GM23338 (cell line): ENCODE measurements around the gene NRG3. TPM values are rescaled to one million over a fixed set of nuclear protein-coding genes. Genes with fewer than 3 reads are reported as not detected.

Experiments
- CREB1 ChIP-seq: fragments of 250-450 bp; sonication (Bioruptor Pico); IDR thresholded peaks from 2 replicates; pipeline ENCODE4 v1.5.0; 2020; ENCODE audit warnings: low read depth, mild to moderate bottlenecking, moderate library complexity
- EZH2phosphoT487 ChIP-seq: fragments of 200-600 bp; sonication (generic); IDR thresholded peaks from one replicate; pipeline ENCODE4 v1.8.1; 2018; ENCODE audit warnings: antibody characterized with exemption; ENCODE audit not compliant: unreplicated experiment
- POLR2AphosphoS5 ChIP-seq: IDR thresholded peaks from 2 replicates; pipeline ENCODE4 v1.6.1; 2016; ENCODE audit warnings: antibody characterized with exemption, low read depth
- STAT1 ChIP-seq: IDR thresholded peaks from one replicate; pipeline ENCODE4 v1.6.1; 2016; ENCODE audit warnings: antibody characterized with exemption; ENCODE audit not compliant: unreplicated experiment
- polyA plus RNA-seq: library from polyadenylated mRNA; unstranded; fragments of >200 nt; fragmentation: Nextera tagmentation; extraction: Ambion mirVana; gene quantifications from 2 replicates; pipeline ENCODE4 v1.2.1, GENCODE V29; 2016
- total RNA-seq: library from RNA; depleted of rRNA; stranded (reverse); fragments of >200 nt; shearing (Covaris generic); gene quantifications from 2 replicates; pipeline ENCODE4 v1.2.3, GENCODE V29; 2014
- TF ChIP-seq, protein P1 (sequence below): fragments of 250-450 bp; sonication (Bioruptor Pico); IDR thresholded peaks from 2 replicates; pipeline ENCODE4 v1.5.0; 2020; ENCODE audit warnings: mild to moderate bottlenecking, moderate library complexity
- TF ChIP-seq, protein P2 (sequence below): IDR thresholded peaks from 2 replicates; pipeline ENCODE4 v1.6.1; 2016; ENCODE audit warnings: antibody characterized with exemption
- TF ChIP-seq, protein P3 (sequence below): IDR thresholded peaks from one replicate; pipeline ENCODE4 v1.6.1; 2018; ENCODE audit warnings: antibody characterized with exemption; ENCODE audit not compliant: unreplicated experiment

Gene NRG3
- total and polyA plus RNA-seq, 2 experiments from 2014 or later: 1.9 to 3.9 TPM

DNA sequence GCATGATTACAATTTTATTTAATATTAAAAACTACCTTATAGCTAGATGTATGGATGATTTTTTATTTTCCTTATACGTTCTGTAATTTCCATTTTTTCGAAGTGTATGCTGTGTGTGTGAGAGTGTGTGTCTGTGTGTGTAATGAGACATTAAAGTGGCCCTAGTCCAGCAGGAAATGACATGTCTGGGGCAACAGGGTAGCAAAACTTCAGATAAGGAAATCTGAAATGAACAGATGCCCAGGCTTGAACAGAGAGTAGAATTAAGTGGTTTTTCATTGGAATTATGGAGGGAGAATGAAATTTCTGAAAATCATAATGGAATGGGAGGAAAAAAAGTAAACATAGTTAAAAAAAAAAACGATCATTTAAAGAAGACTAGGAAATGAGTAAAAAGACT lies 200.6 kb downstream of the NRG3 start (continued):
- TF ChIP-seq, protein P1, sequence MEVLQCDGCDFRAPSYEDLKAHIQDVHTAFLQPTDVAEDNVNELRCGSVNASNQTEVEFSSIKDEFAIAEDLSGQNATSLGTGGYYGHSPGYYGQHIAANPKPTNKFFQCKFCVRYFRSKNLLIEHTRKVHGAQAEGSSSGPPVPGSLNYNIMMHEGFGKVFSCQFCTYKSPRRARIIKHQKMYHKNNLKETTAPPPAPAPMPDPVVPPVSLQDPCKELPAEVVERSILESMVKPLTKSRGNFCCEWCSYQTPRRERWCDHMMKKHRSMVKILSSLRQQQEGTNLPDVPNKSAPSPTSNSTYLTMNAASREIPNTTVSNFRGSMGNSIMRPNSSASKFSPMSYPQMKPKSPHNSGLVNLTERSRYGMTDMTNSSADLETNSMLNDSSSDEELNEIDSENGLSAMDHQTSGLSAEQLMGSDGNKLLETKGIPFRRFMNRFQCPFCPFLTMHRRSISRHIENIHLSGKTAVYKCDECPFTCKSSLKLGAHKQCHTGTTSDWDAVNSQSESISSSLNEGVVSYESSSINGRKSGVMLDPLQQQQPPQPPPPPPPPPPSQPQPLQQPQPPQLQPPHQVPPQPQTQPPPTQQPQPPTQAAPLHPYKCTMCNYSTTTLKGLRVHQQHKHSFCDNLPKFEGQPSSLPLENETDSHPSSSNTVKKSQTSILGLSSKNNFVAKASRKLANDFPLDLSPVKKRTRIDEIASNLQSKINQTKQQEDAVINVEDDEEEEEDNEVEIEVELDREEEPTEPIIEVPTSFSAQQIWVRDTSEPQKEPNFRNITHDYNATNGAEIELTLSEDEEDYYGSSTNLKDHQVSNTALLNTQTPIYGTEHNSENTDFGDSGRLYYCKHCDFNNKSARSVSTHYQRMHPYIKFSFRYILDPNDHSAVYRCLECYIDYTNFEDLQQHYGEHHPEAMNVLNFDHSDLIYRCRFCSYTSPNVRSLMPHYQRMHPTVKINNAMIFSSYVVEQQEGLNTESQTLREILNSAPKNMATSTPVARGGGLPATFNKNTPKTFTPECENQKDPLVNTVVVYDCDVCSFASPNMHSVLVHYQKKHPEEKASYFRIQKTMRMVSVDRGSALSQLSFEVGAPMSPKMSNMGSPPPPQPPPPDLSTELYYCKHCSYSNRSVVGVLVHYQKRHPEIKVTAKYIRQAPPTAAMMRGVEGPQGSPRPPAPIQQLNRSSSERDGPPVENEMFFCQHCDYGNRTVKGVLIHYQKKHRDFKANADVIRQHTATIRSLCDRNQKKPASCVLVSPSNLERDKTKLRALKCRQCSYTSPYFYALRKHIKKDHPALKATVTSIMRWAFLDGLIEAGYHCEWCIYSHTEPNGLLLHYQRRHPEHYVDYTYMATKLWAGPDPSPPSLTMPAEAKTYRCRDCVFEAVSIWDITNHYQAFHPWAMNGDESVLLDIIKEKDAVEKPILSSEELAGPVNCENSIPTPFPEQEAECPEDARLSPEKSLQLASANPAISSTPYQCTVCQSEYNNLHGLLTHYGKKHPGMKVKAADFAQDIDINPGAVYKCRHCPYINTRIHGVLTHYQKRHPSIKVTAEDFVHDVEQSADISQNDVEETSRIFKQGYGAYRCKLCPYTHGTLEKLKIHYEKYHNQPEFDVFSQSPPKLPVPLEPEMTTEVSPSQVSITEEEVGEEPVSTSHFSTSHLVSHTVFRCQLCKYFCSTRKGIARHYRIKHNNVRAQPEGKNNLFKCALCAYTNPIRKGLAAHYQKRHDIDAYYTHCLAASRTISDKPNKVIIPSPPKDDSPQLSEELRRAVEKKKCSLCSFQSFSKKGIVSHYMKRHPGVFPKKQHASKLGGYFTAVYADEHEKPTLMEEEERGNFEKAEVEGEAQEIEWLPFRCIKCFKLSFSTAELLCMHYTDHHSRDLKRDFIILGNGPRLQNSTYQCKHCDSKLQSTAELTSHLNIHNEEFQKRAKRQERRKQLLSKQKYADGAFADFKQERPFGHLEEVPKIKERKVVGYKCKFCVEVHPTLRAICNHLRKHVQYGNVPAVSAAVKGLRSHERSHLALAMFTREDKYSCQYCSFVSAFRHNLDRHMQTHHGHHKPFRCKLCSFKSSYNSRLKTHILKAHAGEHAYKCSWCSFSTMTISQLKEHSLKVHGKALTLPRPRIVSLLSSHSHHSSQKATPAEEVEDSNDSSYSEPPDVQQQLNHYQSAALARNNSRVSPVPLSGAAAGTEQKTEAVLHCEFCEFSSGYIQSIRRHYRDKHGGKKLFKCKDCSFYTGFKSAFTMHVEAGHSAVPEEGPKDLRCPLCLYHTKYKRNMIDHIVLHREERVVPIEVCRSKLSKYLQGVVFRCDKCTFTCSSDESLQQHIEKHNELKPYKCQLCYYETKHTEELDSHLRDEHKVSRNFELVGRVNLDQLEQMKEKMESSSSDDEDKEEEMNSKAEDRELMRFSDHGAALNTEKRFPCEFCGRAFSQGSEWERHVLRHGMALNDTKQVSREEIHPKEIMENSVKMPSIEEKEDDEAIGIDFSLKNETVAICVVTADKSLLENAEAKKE (CRISPR knock-in tag): no peak
- TF ChIP-seq, protein P2, sequence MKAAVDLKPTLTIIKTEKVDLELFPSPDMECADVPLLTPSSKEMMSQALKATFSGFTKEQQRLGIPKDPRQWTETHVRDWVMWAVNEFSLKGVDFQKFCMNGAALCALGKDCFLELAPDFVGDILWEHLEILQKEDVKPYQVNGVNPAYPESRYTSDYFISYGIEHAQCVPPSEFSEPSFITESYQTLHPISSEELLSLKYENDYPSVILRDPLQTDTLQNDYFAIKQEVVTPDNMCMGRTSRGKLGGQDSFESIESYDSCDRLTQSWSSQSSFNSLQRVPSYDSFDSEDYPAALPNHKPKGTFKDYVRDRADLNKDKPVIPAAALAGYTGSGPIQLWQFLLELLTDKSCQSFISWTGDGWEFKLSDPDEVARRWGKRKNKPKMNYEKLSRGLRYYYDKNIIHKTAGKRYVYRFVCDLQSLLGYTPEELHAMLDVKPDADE: no peak
- TF ChIP-seq EZH2phosphoT487 (no peak), POLR2AphosphoS5 (no peak), STAT1 (no peak), CREB1 (CRISPR knock-in tag) (no peak)
- TF ChIP-seq, protein P3, sequence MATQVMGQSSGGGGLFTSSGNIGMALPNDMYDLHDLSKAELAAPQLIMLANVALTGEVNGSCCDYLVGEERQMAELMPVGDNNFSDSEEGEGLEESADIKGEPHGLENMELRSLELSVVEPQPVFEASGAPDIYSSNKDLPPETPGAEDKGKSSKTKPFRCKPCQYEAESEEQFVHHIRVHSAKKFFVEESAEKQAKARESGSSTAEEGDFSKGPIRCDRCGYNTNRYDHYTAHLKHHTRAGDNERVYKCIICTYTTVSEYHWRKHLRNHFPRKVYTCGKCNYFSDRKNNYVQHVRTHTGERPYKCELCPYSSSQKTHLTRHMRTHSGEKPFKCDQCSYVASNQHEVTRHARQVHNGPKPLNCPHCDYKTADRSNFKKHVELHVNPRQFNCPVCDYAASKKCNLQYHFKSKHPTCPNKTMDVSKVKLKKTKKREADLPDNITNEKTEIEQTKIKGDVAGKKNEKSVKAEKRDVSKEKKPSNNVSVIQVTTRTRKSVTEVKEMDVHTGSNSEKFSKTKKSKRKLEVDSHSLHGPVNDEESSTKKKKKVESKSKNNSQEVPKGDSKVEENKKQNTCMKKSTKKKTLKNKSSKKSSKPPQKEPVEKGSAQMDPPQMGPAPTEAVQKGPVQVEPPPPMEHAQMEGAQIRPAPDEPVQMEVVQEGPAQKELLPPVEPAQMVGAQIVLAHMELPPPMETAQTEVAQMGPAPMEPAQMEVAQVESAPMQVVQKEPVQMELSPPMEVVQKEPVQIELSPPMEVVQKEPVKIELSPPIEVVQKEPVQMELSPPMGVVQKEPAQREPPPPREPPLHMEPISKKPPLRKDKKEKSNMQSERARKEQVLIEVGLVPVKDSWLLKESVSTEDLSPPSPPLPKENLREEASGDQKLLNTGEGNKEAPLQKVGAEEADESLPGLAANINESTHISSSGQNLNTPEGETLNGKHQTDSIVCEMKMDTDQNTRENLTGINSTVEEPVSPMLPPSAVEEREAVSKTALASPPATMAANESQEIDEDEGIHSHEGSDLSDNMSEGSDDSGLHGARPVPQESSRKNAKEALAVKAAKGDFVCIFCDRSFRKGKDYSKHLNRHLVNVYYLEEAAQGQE: no peak
